LNCAP (cell line): ENCODE results near the gene SIPA1L3.

Experiments
- CTCF ChIP-seq: fragments of 450-650 bp; IDR thresholded peaks from 2 replicates; pipeline ENCODE4 v1.5.1; 2017; ENCODE audit warnings: mild to moderate bottlenecking

Gene SIPA1L3

GRCh38 chr19:38182536-38183210, 275.7 kb downstream of the SIPA1L3 start:
- no peak for TF ChIP-seq CTCF

- no peak for TF ChIP-seq CTCF
These were observed 276.4 kb downstream of the SIPA1L3 start for GRCh38 chr19:38183251-38183897.

- no peak for TF ChIP-seq CTCF
These were observed 277.8 kb downstream of the SIPA1L3 start for GRCh38 chr19:38184815-38185214.

GRCh38 chr19:38185562-38185961, 278.6 kb downstream of the SIPA1L3 start:
- no peak for TF ChIP-seq CTCF

GRCh38 chr19:38190061-38190460, 283.1 kb downstream of the SIPA1L3 start:
- TF ChIP-seq CTCF = no peak

GRCh38 chr19:38190793-38191192, 283.8 kb downstream of the SIPA1L3 start:
- TF ChIP-seq CTCF = no peak

GRCh38 chr19:38191747-38192146, 284.7 kb downstream of the SIPA1L3 start:
- no peak for TF ChIP-seq CTCF
